ENCODE measurements around the gene EHBP1. TPM values are rescaled to one million over a fixed set of nuclear protein-coding genes. Genes with fewer than 3 reads are reported as not detected.
"Not testable (repeated sequence)": the region's sequence is repeated elsewhere in the genome, so short reads cannot be mapped to it uniquely, and the experiment has no call there.

The EHBP1 gene
- total RNA-seq, 1 experiment from 2014 or later = 56.7 TPM

DNA sequence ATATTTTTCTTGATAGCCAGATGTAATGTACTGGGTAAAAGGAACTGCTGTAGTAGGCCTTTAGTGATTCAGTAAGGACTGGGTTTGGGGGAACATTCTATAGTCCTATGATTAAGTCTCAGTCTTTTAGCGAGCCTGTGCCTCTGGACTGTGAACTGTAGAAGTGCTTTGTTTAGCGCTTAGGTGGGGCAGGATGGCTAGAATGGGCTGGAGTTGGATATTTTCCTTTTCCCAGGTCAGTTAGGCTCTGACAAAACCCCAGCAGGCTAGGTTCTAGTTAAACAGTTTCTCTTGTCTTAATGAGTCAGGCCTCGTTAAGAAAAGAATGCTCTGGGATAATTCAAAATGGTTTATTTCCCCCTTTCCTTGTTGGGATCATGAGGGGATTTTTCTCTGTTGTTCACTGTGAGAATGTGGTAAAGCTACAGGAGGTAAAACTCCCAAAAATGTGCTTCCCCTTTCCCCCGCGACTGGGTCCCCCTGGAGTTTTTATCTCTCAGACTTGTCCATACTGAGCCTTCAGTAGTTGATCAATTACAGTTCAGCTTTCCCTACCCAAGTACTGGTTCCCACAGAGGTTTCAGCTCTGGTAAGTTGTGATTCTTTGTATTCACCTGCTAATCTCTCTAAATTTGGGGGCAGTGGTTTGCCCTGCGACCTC, 31.5 kb downstream of the EHBP1 start:
- no peak for DNase-seq (ENCODE audit: low read depth)

DNA sequence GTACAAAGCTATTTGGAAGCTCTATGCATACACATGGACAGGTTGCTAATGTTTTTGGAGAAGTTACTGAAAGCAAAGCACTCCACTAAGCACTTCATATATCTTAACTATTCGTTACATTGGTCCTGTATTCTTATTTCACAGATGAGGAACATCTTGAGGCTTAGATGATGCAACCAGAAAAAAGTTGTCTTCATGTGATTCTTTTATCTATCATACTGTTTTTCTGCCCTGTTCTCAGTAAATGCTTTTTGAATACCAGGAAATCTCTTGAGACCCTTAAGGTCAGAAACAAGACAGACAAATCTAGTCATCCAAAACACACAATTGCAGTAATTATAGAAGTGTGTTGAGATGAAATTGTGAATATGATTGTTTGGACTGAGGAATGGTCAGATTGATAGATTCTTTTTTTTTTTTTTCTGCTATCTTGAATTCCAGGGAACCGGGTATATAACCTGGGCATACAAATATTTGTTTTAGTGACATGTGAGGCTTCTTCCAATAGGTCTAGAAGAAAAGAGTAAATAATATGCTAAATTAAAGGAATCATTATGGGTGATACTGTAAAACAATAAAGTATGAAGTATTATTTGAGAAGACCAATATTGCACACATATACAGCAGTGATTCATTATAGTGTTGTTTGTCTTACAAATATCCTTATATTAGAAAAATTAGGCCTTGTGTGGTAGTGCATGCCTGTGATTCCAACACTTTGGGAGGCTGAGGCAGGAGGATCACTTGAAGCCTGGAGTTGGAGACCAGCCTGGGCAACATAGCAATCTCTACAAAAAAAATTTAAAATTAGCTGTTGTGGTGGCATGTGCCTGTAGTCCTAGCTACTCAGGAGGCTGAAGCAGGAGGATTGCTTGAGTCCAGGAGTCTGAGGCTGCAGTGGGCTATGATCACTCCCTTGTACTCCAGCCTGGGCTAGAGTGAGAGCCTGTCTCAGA, 33.7 kb downstream of the EHBP1 start:
- no peak for DNase-seq (ENCODE audit: low read depth)

DNA sequence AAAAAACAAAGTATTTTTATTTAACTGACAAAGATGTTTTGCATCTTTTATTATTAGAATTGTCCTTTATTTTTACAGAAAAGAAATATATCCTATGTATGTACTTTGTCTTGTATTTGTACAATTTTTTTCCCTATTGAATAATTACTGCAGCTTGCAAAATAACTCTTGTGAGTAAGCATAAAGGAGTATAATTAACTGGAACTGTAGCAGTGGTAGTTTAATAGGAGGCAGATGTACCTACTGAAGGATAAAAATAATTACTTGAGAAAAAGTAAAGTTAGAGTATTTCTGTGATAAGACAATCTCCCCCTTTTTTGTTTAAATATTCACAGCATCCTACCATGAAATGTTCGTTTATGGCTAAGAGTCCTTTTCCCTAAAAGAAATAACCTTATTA, 34.7 kb downstream of the EHBP1 start:
- DNase-seq (ENCODE audit: low read depth) = no peak

DNA sequence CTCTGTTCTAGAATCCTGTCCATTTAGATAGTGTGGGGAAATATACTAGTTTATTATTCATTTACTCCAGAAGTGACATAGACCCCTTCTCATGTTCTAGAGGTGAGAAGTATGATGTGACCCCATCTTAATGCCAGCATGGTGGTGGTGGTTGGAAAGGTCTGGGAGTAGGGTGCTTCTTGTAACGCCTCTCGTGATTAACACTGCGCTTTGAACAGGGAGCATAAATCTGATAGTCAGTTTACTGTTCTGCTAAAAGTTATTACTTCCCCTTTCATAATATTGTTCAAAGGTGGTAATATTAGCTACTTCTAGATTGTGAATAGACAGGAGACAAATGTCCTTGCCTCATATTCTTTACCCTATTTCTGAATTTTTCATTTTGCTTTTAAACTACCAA, 35.6 kb downstream of the EHBP1 start:
- DNase-seq (ENCODE audit: low read depth) = no peak

DNA sequence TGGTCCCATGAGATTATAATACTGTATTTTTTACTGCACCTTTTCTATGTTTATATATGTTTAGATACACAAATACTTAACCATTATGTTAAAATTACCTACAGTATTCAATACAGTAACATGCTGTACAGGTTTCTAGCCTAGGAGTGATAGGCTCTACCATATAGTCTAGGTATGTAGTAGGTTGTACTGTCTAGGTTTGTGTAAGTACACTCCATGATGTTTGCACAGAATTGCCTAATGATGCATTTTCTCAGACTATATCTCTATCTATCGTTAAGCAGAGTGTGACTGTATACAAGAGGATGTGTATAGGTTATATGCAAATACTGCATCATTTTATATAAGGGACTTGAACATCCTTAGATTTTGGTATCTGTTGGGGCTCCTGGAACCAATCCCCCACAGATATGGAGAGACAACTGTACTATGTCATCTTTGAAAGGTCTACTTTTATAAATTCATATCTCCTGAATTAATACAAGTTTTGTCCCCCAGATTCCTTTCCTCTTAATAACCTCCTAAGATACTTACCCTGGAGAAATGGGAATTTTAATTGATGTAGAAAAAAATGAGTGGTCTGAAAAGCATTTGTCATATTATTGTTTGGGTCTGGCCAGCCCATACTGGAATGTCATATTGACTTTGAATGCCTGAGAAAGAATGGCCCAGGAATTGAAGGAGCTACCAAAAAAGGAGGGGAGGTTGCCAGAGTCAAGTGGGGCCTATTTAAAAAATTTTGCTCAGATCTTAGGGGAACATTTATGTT, 36.6 kb downstream of the EHBP1 start:
- DNase-seq (ENCODE audit: low read depth) = peak; percentile 50

DNA sequence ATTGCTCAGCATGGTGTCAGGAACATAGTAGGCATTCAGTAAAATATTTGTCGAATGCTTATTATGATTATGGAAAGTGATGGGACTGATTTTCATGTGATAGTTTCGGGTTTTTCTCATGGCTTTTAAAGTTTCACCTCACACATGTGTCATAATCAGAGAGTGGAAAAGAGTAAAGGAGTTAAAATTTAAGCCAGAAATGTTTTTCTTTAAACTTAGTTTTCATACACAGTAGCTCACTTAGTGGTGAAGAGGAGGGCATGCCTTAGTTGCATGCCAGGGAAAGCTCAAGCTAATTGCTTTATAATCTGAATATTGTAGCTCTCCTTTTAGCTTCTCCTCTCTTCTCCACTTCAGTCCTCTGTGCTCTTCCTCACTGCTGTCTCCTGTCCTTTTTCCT, 38.0 kb downstream of the EHBP1 start:
- DNase-seq (ENCODE audit: low read depth) = no peak

DNA sequence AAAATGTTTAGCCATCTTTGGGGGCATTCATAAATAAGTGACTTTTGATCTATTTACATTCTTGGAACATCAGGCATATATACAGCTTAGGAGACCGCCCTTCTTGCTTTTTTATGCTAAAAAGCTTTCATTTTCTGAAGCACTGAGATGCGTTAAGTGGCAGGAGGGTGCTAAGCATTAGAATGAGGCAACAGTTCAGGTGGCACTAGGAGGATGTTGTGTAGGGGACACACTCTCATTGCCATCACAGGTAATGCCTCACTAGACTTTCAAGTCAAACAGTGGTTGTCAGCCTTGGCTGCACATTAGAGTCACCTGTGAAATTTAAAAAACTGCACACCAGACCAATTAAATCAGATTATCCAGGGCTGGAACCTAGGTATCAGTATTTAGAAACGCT, 39.1 kb downstream of the EHBP1 start:
- DNase-seq (ENCODE audit: low read depth) = no peak

DNA sequence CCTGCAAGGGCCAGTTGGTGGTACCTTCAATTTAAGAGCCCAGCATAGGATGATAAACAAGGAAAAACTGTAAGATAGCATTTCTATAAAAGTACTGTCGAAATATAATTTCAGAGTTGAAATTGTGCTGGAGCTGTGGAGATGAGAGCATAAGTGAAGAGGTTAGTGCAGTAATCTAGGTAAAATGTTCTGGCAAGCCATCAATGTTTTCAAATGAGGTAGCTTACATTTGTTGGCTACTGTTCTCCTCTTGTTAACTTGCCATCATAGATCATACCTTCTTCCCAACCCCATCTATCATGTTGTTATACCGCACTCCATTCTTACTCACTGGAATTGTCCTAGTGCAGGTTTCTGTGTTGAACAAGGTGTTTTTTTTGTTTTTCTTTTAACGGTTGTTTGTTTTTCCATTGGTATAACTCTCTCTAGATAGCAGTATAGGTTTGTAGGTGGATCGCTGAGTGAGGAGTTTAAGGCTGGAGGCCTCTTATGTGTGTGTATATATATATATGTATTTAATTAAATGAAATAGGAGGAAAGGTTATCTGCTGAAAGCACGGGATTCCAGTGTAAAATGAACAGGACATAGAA, 40.5 kb downstream of the EHBP1 start:
- no peak for DNase-seq (ENCODE audit: low read depth)

DNA sequence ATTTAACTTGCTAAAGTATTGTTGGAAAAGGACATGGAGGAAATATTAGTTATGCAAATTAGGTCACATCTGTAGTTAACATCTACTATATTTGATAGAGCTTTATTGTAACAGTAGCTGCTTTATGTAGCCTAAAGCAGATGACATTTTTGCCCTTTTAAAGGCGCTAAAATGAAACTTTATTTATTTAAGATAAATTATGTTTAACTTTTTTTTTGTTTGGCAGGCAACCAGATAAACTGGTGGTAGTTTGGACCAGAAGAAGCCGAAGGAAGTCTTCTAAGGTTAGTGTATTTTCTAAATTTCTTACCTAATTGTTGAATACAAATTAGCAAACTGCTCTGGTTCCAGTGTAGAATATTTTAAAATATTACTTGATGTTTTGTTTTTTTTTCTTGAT, 41.7 kb downstream of the EHBP1 start:
- no peak for DNase-seq (ENCODE audit: low read depth)

DNA sequence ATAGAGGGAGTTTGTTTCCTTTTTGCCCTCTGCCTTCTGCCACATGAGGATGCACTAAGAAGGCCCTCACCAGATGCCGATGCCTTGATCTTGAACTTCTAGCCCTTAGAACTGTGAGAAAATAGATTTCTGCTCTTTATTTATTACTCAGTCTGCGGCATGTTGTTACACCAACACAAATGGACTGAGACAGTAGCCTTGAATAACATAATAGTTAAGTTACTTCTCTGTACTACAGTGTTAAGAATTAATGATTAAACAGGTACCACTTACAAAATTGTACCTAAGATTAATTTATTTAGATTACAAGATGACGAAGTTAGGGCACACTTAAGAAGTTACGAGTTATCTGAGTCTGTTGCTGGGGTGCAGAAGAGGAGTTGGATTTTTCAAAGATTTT, 42.4 kb downstream of the EHBP1 start:
- no peak for DNase-seq (ENCODE audit: low read depth)

DNA sequence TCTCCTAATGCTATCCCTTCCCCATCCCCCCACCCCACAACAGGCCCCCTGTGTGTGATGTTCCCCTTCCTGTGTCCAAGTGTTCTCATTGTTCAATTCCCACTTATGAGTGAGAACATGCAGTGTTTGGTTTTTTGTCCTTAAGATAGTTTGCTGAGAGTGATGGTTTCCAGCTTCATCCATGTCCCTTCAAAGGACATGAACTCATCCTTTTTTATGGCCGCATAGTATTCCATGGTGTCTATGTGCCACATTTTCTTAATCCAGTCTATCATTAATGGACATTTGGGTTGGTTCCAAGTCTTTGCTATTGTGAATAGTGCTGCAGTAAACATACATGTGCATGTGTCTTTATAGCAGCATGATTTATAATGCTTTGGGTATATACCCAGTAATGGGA, 43.6 kb downstream of the EHBP1 start:
- not testable (repeated sequence) for DNase-seq (ENCODE audit: low read depth)

DNA sequence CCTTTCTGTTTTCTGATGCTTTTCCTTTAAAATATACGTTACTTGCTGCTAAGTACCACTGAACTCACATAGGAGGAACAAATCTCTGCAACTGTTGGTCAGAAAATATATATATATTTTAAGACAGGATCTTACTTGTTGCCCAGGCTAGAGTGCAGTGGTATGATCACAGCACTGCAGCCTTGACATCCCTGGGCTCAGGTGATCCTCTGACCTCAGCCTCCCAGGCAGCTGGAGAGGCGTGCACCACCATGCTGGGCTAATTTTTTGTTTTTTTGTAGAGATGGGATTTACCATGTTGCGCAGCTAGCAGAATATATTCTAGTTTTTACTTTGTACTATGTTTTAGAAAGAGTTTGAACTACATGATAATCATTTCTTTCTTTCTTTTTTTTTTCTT, 51.5 kb downstream of the EHBP1 start:
- no peak for DNase-seq (ENCODE audit: low read depth)

DNA sequence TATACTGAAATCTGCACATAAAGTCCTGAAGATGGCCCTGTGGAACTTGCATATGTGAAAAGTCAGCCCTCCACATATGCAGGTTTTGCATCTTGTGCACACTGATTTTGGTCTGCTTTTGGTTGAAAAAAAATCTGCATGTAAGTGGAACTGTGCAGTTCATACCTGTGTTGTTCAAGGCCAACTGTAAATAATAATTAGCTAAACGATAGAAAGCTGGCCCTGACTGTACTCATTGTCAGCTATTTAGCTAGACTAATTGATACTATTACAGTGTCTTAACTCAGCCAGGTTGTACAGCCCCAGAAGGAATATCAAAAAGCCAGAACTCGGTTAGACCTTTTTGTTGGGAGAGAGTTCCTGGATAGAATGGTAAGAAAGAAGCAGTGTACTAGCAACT, 54.5 kb downstream of the EHBP1 start:
- DNase-seq (ENCODE audit: low read depth) = no peak

DNA sequence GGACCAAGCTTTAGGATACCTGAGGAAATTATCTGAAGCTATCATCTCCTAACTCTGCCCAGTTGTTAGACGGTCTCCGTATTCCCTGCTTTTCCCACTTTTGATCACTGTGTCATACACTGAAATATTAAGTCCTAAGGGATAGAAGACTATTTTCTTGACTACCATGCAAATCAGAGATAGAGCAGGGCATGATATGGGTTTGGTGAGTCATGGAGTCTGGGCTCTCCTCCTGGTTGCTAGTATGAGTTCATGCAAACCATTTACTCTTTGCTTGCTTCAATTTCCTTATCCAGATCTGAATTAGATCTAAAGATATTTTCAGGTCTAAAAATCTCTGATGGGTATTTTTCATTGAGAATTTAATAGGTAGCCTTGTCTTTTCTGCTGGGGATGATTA, 55.0 kb downstream of the EHBP1 start:
- DNase-seq (ENCODE audit: low read depth) = peak; percentile 60

DNA sequence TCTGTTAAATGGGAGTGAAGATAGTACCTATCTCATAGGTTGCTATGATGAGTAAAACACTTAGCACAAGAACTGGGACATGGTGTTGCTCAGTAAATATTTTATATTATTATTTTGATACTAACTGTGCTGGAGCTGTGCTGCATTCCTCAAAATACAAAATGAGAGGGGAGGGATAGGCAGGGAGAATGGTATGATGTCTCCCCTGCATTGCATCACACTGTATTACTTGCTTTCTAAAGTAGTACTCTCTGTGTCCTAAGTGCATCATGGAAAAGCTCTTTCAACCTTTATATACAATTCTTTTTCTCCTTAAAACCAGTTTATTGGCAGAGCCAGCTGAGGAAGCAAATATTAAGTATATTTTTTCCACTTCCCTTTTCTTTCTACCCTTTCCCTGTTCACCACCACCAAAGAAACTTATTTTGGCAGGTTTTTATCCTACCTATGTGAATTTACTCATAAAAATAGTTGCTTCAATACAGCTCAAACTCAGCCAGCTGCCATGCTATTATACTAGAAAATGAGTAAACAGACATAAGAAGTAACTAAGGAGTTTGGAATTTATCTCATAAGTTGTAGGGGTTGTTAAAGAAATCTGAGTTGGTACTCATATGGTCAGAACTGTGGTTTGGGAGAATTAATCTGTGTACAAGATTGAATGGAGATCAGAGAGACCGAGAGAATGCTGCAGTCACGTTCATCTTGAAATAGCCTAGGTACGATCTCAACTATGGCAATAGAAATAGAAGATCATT, 60.3 kb downstream of the EHBP1 start:
- DNase-seq (ENCODE audit: low read depth) = peak; percentile 18

DNA sequence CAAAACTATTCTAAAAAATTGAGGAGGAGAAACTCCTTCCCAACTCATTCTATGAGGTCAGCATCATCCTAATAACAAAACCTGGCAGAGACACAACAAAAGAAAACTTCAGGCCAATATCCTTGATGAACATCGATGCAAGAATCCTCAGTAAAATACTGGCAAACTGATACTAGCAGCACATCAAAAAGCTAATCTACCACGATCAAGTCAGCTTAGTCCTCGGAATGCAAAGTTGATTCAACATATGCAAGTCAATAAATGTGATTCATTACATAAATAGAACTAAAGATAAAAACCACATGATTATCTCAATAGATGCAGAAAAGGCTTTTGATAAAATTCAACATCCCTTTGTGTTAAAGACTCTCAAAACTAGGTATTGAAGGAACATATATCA, 63.1 kb downstream of the EHBP1 start:
- no peak for DNase-seq (ENCODE audit: low read depth)

DNA sequence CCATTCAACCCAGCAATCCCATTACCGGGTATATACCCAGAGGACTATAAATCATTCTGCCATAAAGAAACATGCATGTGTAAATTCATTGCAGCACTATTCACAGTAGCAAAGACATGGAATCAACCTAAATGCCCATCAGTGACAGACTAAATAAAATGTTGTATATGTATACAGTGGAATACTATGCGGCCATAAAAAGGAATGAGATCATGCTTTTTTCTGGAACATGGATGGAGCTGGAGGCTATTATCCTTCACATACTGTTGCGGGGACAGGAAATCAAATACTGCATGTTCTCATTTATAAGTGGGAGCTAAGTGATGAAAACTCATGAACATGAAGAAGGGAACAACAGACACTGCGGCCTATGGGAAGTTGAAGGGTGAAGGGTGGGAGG, 65.1 kb downstream of the EHBP1 start:
- DNase-seq (ENCODE audit: low read depth) = no peak

DNA sequence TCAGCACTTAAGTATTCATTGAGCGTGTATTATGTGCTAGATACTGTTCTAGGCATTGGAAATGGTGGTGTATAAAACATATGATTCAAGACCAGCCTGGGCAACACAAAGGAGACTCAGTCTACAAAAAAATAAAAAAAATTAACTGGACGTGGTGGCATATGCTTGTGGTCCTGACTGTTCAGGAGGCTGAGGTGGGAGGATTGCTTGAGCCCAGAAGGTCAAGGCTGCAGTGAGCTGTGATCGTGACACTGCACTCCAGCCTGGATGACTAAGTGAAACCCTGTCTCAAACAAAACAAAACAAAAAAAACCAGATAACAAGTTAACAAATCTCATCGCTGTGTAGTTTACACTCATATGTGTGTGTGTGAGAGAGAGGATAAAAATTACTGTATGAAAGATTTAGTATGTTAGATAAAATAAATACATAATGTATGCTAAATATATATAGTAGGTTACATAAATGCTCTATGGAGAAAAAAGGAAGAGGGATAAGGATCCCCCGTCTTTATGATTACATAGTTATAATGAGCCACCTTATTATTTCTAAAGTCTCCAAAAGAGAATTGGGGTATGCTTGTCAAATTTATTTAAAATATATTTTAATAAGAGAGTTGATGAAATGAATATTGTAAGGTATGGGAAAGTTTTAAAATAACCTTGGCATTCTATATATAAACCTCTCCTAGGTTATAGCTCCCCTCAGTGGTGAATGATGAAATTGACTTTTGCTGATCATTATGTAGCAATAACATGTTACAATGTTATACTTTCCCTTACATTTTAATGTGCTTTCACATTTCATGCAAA, 69.2 kb downstream of the EHBP1 start:
- peak; percentile 58 for DNase-seq (ENCODE audit: low read depth)

DNA sequence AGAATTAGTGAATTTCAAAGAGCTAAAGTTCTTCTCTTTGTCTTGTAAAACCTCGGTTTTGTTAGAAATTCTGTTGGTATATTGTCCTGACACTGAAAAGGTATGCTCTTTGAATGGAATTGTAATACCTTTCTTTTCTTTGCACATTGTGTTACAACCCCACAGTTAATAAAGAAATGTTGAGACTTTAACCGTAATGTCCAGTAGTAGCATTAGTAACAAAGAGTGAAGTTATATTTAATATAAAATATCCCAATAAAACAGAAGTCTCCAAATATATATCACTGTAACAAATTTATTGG, 69.8 kb downstream of the EHBP1 start:
- DNase-seq (ENCODE audit: low read depth) = no peak

DNA sequence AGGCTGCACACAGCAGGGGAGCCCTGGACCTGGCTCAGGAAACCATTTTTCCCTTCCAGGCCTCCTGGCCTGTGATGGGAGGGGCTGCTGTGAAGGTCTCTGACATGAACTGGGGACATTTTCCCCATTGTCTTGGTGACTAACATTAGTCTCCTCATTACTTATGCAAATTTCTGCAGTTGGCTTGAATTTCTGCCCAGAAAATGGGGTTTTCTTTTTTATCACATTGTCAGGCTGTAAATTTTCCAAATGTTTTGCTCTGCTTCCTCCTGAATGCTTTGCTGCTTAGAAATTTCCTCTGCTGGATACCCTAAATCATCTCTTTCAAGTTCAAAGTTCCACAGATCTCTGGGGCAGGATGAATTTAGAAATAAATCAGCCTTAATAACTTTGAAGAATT, 78.2 kb downstream of the EHBP1 start:
- DNase-seq (ENCODE audit: low read depth) = no peak

DNA sequence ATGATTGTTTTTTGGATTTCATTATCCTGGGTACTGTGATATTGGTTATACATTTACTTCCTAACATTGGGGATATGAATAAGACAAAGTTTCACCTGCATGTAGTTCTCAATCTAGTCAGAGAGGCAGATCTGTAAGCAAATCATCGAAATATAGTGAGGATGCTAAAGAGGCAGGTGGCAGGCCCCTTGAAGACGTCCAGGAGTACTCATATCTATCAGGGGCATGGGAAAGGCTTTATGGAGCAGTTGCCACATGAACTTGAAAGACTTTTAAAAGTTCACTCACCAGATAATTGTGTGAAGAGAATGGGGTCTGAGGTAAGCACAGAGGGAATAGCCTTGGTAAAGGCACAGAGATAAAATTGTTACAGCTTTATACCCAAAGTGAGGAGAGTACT, 78.8 kb downstream of the EHBP1 start:
- no peak for DNase-seq (ENCODE audit: low read depth)
